Measurements from ENCODE around the gene DAAM1. TPM values are rescaled to one million over a fixed set of nuclear protein-coding genes. Genes with fewer than 3 reads are reported as not detected.

DAAM1 gene
- total RNA-seq, 1 experiment from 2014 or later, result 35.3 TPM

DNA sequence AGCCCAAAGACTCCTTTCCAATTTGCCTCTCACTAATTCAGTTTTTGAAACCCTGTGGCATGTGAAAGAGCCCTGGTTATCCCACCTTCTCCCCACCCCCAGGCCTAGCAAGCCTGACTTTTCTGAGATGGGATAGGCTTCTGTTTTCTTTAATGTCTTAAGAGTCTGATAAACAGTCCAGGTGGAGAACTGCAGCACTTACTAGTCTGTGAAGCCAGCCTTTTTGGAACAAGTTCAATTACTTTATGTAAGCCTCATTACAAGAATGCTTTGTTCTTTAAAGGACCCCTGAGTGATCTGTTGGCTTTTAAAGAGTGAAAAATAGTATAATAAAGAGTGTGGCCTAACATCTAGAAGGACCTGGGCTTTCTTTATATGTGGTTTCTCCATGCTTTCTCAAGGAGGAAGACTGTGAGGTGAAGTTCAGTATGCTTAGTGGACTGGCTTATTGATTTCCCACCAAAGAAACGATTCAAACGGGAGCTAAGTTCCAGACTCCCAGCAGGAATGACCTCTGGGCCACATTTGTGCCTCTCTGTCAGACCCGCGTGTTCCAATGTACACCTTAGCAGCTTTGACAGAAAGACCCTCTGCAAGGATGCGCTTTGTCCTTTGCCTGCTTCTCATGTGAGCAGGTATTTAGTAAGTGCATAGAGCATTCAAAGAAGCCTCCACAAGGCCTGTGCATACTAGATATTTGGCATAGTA, 129.5 kb downstream of the DAAM1 start:
- CTCF ChIA-PET, result no interaction called here
- intact Hi-C loops (cut with micrococcal nuclease; ENCODE audit: unreplicated experiment), result no loop called here
- BruUV-seq (replicated peaks), result no TSS peak
- POLR2A ChIA-PET, result no interaction called here
- Mint-ChIP-seq H3K27ac (ENCODE audit: unreplicated experiment) (no peak overlapping the region), H3K27me3 (ENCODE audit: insufficient read depth, unreplicated experiment) (no peaks in the 10 kb centered on the region), H3K4me3 (ENCODE audit: unreplicated experiment) (no peak overlapping the region), H3K4me1 (ENCODE audit: low read depth, unreplicated experiment) (peaks cover 8% of the 10 kb centered on the region), H3K36me3 (ENCODE audit: insufficient read depth, unreplicated experiment) (no peaks in the 10 kb centered on the region), H3K9me3 (ENCODE audit: unreplicated experiment) (no peaks in the 10 kb centered on the region)
- peaks cover 13% of the 10 kb centered on the region; the same call in 1 of the 2 replicates for H3K4me1 ChIP-seq
- no peaks in the 10 kb centered on the region for H3K9me3 ChIP-seq
- DNase-seq, result no peak
- H3K27me3 ChIP-seq (replicated peaks; ENCODE audit: control insufficient read depth, insufficient read depth, low read length), result no peaks in the 10 kb centered on the region
- TF ChIP-seq, protein P1, sequence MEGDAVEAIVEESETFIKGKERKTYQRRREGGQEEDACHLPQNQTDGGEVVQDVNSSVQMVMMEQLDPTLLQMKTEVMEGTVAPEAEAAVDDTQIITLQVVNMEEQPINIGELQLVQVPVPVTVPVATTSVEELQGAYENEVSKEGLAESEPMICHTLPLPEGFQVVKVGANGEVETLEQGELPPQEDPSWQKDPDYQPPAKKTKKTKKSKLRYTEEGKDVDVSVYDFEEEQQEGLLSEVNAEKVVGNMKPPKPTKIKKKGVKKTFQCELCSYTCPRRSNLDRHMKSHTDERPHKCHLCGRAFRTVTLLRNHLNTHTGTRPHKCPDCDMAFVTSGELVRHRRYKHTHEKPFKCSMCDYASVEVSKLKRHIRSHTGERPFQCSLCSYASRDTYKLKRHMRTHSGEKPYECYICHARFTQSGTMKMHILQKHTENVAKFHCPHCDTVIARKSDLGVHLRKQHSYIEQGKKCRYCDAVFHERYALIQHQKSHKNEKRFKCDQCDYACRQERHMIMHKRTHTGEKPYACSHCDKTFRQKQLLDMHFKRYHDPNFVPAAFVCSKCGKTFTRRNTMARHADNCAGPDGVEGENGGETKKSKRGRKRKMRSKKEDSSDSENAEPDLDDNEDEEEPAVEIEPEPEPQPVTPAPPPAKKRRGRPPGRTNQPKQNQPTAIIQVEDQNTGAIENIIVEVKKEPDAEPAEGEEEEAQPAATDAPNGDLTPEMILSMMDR (IDR thresholded peaks at IDR 0.05; ENCODE audit: insufficient read depth in 1 of 2, low read depth in 1 of 2, low read length in 1 of 2, severe bottlenecking in 1 of 2, unreplicated experiment in 1 of 2), result no peak
- H3K36me3 ChIP-seq (ENCODE audit: control insufficient read depth, insufficient read depth, low read length), result no peaks in the 10 kb centered on the region
- no peak overlapping the region for H3K4me3 ChIP-seq (ENCODE audit: low read depth, low read length)

DNA sequence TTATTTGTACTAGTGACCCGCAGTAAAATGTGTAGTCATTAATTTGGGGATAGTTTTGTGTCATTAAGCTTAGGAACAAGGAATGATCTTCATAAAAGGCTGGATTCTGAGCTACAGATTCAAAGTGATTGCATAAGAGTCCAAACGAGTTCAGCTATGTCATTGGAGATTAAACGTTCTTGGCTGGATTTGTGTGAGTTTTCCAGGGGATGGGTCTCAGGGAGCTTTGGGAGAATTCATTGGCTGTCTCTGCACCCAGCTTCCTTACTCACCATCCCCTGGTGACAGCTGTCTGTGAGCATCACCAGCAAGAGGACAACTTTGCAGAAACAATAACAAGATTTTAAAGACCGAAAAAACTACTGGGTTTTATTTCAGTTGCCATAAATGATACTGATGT, 130.4 kb downstream of the DAAM1 start:
- Mint-ChIP-seq H3K36me3 (ENCODE audit: insufficient read depth, unreplicated experiment) (no peaks in the 10 kb centered on the region), H3K27me3 (ENCODE audit: insufficient read depth, unreplicated experiment) (no peaks in the 10 kb centered on the region), H3K4me1 (ENCODE audit: low read depth, unreplicated experiment) (no peaks in the 10 kb centered on the region), H3K4me3 (ENCODE audit: unreplicated experiment) (no peak overlapping the region), H3K9me3 (ENCODE audit: unreplicated experiment) (no peaks in the 10 kb centered on the region), H3K27ac (ENCODE audit: unreplicated experiment) (no peak overlapping the region)
- no peaks in the 10 kb centered on the region for H3K36me3 ChIP-seq (ENCODE audit: control insufficient read depth, insufficient read depth, low read length)
- CTCF ChIA-PET, result no interaction called here
- TF ChIP-seq, protein P1 (IDR thresholded peaks at IDR 0.05; ENCODE audit: insufficient read depth in 1 of 2, low read depth in 1 of 2, low read length in 1 of 2, severe bottlenecking in 1 of 2, unreplicated experiment in 1 of 2), result no peak
- no peaks in the 10 kb centered on the region for H3K9me3 ChIP-seq
- intact Hi-C loops (cut with micrococcal nuclease; ENCODE audit: unreplicated experiment), result no loop called here
- H3K27me3 ChIP-seq (replicated peaks; ENCODE audit: control insufficient read depth, insufficient read depth, low read length), result no peaks in the 10 kb centered on the region
- POLR2A ChIA-PET, result no interaction called here
- peaks cover 9% of the 10 kb centered on the region; the same call in 1 of the 2 replicates for H3K4me1 ChIP-seq
- DNase-seq, result no peak
- BruUV-seq (replicated peaks), result no TSS peak
- H3K4me3 ChIP-seq (ENCODE audit: low read depth, low read length), result no peak overlapping the region

DNA sequence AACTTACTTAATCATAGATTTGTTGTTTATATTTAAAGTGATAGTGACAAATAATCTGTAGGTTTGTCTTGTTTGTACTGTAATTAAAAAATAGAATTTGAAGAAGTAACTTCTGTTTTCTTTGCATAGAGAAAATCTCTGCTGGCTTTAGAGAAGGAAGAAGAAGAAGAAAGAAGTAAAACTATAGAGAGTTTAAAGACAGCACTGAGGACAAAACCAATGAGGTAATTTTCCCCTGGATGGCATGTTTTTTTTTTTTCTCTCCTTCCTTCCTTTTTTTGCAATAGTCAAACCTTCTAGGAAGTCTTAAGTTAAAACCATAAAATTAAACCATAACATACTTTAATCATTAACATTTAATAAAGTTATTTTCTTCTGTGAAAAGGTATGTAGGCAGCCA, 131.9 kb downstream of the DAAM1 start:
- Mint-ChIP-seq H3K27ac (ENCODE audit: unreplicated experiment) (no peak overlapping the region), H3K4me3 (ENCODE audit: unreplicated experiment) (no peak overlapping the region), H3K9me3 (ENCODE audit: unreplicated experiment) (no peaks in the 10 kb centered on the region), H3K4me1 (ENCODE audit: low read depth, unreplicated experiment) (no peaks in the 10 kb centered on the region), H3K36me3 (ENCODE audit: insufficient read depth, unreplicated experiment) (peaks cover 4% of the 10 kb centered on the region), H3K27me3 (ENCODE audit: insufficient read depth, unreplicated experiment) (no peaks in the 10 kb centered on the region)
- Histone ChIP-seq H3K9me3 (no peaks in the 10 kb centered on the region), H3K4me1 (peaks cover 4% of the 10 kb centered on the region; the same call in 1 of the 2 replicates), H3K36me3 (ENCODE audit: control insufficient read depth, insufficient read depth, low read length) (no peaks in the 10 kb centered on the region), H3K27me3 (replicated peaks; ENCODE audit: control insufficient read depth, insufficient read depth, low read length) (no peaks in the 10 kb centered on the region), H3K4me3 (ENCODE audit: low read depth, low read length) (no peak overlapping the region)
- POLR2A ChIA-PET, result no interaction called here
- TF ChIP-seq, protein P1 (IDR thresholded peaks at IDR 0.05; ENCODE audit: insufficient read depth in 1 of 2, low read depth in 1 of 2, low read length in 1 of 2, severe bottlenecking in 1 of 2, unreplicated experiment in 1 of 2), result no peak
- CTCF ChIA-PET, result no interaction called here
- intact Hi-C loops (cut with micrococcal nuclease; ENCODE audit: unreplicated experiment), result no loop called here
- no peak for DNase-seq
- BruUV-seq (replicated peaks), result no TSS peak
